ENCODE results near the gene CREB5. TPM values are rescaled to one million over a fixed set of nuclear protein-coding genes. Genes with fewer than 3 reads are reported as not detected.

CREB5 gene
- total and polyA plus RNA-seq, 2 of the 13 experiments (the other 11 are each of a cell fraction or from before 2014, with no cell fraction given) = 0.38 to 0.71 TPM

- ATAC-seq (no peak), DNase-seq (ENCODE audit: low spot score) (no peak), FAIRE-seq (no peak)
- ChIA-PET POLR2A (no interaction called here), CTCF (ENCODE audit: low intra/inter-chr PET ratio, low total read pairs) (no interaction called here)
- H3K27ac ChIP-seq (ENCODE audit: extremely low read length, insufficient read depth, low read length) = no peak overlapping the region
- H3K36me3 ChIP-seq (replicated peaks in 1 of 2; ENCODE audit: control insufficient read depth in 1 of 2, insufficient read depth in 2 of 2, low read length in 2 of 2) = no peaks in the 10 kb centered on the region
- H3K9ac ChIP-seq (ENCODE audit: insufficient read depth, low read depth, low read length) = no peak overlapping the region
- no peak overlapping the region for H3K4me3 ChIP-seq (replicated peaks in 1 of 3; ENCODE audit: insufficient read depth in 1 of 3, low read depth in 2 of 3, low read length in 3 of 3)
- in situ Hi-C loops (cut with HindIII; ENCODE audit: extremely low pct_ligation_motif_present, low pct_unique_long_range_greater_than_20kb) = no loop called here
- no TSS peak for BruUV-seq (replicated peaks)
- no peaks in the 10 kb centered on the region; the same call in 1 of the 2 replicates for H3K4me1 ChIP-seq (ENCODE audit: insufficient read depth, low read length)
- peaks cover 0 to 3% of the 10 kb centered on the region in 2 experiments; a peak in 1 of 5 replicates for H3K27me3 ChIP-seq (ENCODE audit: control insufficient read depth in 1 of 2, insufficient read depth in 2 of 2, low read length in 2 of 2)
- no peaks in the 10 kb centered on the region for H3K9me3 ChIP-seq (ENCODE audit: low read length)
- H3K79me2 ChIP-seq (ENCODE audit: insufficient read depth, low read length) = no peaks in the 10 kb centered on the region
- H2AFZ ChIP-seq (ENCODE audit: low read length) = no peak overlapping the region
- 29% methylated on average over 4 of the region's 4 CpGs for WGBS (ENCODE audit: low lambda C conversion rate)
- H3K4me2 ChIP-seq (ENCODE audit: low read depth, low read length) = no peak overlapping the region
- H4K20me1 ChIP-seq (ENCODE audit: insufficient read depth, low read length) = no peaks in the 10 kb centered on the region
- intact Hi-C loops (cut with micrococcal nuclease; ENCODE audit: unreplicated experiment) = no loop called here
- TF ChIP-seq ZNF550 (CRISPR knock-in tag; IDR thresholded peaks at IDR 0.05; ENCODE audit: borderline replicate concordance) (no peak), KDM5A (IDR thresholded peaks at IDR 0.05; ENCODE audit: borderline replicate concordance, low read length) (no peak), HNRNPLL (IDR thresholded peaks at IDR 0.05; ENCODE audit: low read depth, low read length, poor library complexity, severe bottlenecking) (no peak), UBTF (CRISPR knock-in tag; IDR thresholded peaks at IDR 0.05) (no peak), SOX13 (IDR thresholded peaks at IDR 0.05) (no peak), SOX13 (CRISPR knock-in tag; conservative IDR thresholded peaks at IDR 0.05 in 1 of 2, IDR thresholded peaks at IDR 0.05 in 1 of 2) (no peak), TARDBP (CRISPR knock-in tag; IDR thresholded peaks at IDR 0.05) (no peak), ATF7 (IDR thresholded peaks at IDR 0.05) (no peak), ATF7 (CRISPR knock-in tag; IDR thresholded peaks at IDR 0.05) (no peak), ZNF878 (CRISPR knock-in tag; IDR thresholded peaks at IDR 0.05) (no peak), ZBTB38 (CRISPR knock-in tag; IDR thresholded peaks at IDR 0.05) (no peak), NFYB (CRISPR knock-in tag; IDR thresholded peaks at IDR 0.05) (no peak), SUZ12 (IDR thresholded peaks at IDR 0.05; ENCODE audit: low read depth, low read length) (no peak), PRMT3 (CRISPR knock-in tag; IDR thresholded peaks at IDR 0.05; ENCODE audit: borderline replicate concordance, low read depth) (no peak)
- TF ChIP-seq, protein P1, sequence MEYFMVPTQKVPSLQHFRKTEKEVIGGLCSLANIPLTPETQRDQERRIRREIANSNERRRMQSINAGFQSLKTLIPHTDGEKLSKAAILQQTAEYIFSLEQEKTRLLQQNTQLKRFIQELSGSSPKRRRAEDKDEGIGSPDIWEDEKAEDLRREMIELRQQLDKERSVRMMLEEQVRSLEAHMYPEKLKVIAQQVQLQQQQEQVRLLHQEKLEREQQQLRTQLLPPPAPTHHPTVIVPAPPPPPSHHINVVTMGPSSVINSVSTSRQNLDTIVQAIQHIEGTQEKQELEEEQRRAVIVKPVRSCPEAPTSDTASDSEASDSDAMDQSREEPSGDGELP (IDR thresholded peaks at IDR 0.05; ENCODE audit: borderline replicate concordance, low read depth) = no peak
- TF ChIP-seq, protein P2, sequence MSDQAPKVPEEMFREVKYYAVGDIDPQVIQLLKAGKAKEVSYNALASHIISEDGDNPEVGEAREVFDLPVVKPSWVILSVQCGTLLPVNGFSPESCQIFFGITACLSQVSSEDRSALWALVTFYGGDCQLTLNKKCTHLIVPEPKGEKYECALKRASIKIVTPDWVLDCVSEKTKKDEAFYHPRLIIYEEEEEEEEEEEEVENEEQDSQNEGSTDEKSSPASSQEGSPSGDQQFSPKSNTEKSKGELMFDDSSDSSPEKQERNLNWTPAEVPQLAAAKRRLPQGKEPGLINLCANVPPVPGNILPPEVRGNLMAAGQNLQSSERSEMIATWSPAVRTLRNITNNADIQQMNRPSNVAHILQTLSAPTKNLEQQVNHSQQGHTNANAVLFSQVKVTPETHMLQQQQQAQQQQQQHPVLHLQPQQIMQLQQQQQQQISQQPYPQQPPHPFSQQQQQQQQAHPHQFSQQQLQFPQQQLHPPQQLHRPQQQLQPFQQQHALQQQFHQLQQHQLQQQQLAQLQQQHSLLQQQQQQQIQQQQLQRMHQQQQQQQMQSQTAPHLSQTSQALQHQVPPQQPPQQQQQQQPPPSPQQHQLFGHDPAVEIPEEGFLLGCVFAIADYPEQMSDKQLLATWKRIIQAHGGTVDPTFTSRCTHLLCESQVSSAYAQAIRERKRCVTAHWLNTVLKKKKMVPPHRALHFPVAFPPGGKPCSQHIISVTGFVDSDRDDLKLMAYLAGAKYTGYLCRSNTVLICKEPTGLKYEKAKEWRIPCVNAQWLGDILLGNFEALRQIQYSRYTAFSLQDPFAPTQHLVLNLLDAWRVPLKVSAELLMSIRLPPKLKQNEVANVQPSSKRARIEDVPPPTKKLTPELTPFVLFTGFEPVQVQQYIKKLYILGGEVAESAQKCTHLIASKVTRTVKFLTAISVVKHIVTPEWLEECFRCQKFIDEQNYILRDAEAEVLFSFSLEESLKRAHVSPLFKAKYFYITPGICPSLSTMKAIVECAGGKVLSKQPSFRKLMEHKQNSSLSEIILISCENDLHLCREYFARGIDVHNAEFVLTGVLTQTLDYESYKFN (CRISPR knock-in tag; conservative IDR thresholded peaks at IDR 0.05) = no peak
- TF ChIP-seq, protein P3, sequence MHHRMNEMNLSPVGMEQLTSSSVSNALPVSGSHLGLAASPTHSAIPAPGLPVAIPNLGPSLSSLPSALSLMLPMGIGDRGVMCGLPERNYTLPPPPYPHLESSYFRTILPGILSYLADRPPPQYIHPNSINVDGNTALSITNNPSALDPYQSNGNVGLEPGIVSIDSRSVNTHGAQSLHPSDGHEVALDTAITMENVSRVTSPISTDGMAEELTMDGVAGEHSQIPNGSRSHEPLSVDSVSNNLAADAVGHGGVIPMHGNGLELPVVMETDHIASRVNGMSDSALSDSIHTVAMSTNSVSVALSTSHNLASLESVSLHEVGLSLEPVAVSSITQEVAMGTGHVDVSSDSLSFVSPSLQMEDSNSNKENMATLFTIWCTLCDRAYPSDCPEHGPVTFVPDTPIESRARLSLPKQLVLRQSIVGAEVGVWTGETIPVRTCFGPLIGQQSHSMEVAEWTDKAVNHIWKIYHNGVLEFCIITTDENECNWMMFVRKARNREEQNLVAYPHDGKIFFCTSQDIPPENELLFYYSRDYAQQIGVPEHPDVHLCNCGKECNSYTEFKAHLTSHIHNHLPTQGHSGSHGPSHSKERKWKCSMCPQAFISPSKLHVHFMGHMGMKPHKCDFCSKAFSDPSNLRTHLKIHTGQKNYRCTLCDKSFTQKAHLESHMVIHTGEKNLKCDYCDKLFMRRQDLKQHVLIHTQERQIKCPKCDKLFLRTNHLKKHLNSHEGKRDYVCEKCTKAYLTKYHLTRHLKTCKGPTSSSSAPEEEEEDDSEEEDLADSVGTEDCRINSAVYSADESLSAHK (CRISPR knock-in tag; IDR thresholded peaks at IDR 0.05; ENCODE audit: borderline replicate concordance) = no peak
Observed at GRCh38 chr7:28671526-28671925, 259.2 kb downstream of the CREB5 start.
